ENCODE data around the gene RENBP. TPM values are rescaled to one million over a fixed set of nuclear protein-coding genes. Genes with fewer than 3 reads are reported as not detected.
A peak's percentile ranks its signal among the peaks of the same experiment; 100 is the strongest.

RENBP gene
- total RNA-seq, 1 experiment from 2014 or later: 7.1 TPM

DNA sequence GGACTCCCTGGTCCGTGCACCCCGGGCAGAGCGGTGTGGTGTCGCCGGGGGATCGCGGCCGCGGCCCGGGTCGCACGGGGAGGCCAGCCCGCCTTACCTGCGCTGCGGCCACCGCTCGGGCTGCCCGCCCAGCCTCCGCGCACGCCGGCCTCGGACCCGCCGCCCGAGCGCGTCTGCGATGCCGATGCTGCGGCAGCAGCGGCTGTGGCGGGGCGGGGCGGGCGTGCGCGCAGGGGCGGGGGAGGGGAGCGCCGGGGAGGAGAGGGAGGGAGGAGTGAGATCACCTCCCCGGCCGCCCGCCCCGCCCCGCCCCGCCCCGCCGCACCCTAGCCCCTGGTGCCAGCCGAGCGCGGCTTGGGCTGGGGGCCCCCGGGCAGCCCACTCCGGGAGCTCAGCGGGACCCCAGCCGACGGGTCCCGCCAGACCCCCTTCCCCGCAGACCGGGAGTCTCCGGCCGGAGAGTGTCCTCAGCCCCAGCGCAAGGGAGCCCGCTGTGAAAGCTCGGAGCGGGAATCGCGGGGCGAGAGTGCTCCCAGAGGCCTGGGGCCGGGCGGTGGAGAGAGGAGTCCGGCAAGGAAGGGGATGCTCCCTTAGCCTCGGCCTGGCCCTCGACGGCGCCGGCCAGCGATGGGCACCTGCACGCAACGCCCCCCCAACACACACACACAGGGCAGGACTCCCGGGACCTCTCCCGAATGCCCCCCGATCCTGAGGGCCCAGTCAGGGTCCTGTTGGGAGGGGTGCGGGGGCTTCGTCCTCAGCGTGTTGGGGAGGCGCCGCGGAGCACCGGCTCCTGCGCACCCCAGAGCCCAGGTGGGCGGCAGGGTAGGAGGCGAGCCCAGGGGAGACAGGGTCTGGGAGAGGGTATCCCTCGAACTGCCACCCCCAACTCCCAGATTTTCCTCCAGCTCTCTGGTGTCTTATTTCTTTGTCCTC, 58.2 kb downstream of the RENBP start, which contains the start of gene L1CAM:
Gene L1CAM (minus strand): TSS at position 206 of the 936 bp plus-strand sequence. CDS start 10,337 bp downstream, outside the sequence.
- Histone ChIP-seq H3K9ac (ENCODE audit: extremely low read depth, insufficient read length, low read length) (no peak within 1 kb of the TSS), H3K14ac (ENCODE audit: insufficient read depth, low read length) (peak within 1 kb of the TSS; percentile 78), H4K5ac (ENCODE audit: insufficient read length, low read depth, low read length) (no peak within 1 kb of the TSS), H4K91ac (ENCODE audit: insufficient read length, low read depth, low read length) (no peak within 1 kb of the TSS), H4K8ac (replicated peaks; ENCODE audit: insufficient read length, low read depth, low read length) (no peak within 1 kb of the TSS), H2AK5ac (ENCODE audit: insufficient read length, low read length) (no peak within 1 kb of the TSS), H3K4me1 (ENCODE audit: insufficient read depth, low read length) (no peaks in the 10 kb centered on the region), H2BK12ac (ENCODE audit: insufficient read length, low read depth, low read length) (no peak within 1 kb of the TSS), H3K27ac (ENCODE audit: insufficient read length, low read depth, low read length) (no peak within 1 kb of the TSS), H2AFZ (ENCODE audit: low read length) (no peak within 1 kb of the TSS), H2BK120ac (ENCODE audit: low read depth, low read length, poor library complexity, severe bottlenecking) (no peak within 1 kb of the TSS), H2BK20ac (ENCODE audit: low read depth, low read length, poor library complexity, severe bottlenecking) (no peak within 1 kb of the TSS), H3K23me2 (ENCODE audit: insufficient read length, low read depth, low read length, poor library complexity, severe bottlenecking) (peaks cover 4% of the 10 kb centered on the region), H3T11ph (ENCODE audit: low read length) (no peak within 1 kb of the TSS), H3K79me2 (ENCODE audit: insufficient read depth, low read length) (no peaks in the 10 kb centered on the region), H3K23ac (ENCODE audit: insufficient read length, low read depth, low read length) (no peak within 1 kb of the TSS), H3K4me2 (ENCODE audit: insufficient read depth, insufficient read length, low read length) (peak within 1 kb of the TSS; percentile 25), H2BK15ac (ENCODE audit: low read depth, low read length) (no peak within 1 kb of the TSS), H4K20me1 (ENCODE audit: control insufficient read depth, insufficient read depth, insufficient read length) (no peaks in the 10 kb centered on the region), H2BK5ac (ENCODE audit: insufficient read length, low read length) (no peak within 1 kb of the TSS), H3K18ac (ENCODE audit: insufficient read length, low read depth, low read length) (peak within 1 kb of the TSS; percentile 39), H3K27me3 (ENCODE audit: insufficient read depth, low read length) (no peaks in the 10 kb centered on the region), H3K56ac (ENCODE audit: insufficient read length, low read depth, low read length) (no peak within 1 kb of the TSS), H3K4ac (ENCODE audit: low read depth, low read length) (no peak within 1 kb of the TSS), H3K9me3 (ENCODE audit: control insufficient read depth, low read depth, low read length) (peaks cover 18% of the 10 kb centered on the region), H3K79me1 (ENCODE audit: insufficient read depth, low read depth, low read length, poor library complexity, severe bottlenecking) (no peaks in the 10 kb centered on the region)
- WGBS (ENCODE audit: extremely low coverage, insufficient read length, low lambda C conversion rate): no CpG with 5 or more reads among the region's 94 CpGs
- peaks cover 28% of the 10 kb centered on the region for H3K27me3 Mint-ChIP-seq (ENCODE audit: low read depth)
- no peak for TF ChIP-seq CTCF (conservative IDR thresholded peaks at IDR 0.05)
- DNase-seq: peak; percentile 58
- peaks cover 50 to 66% of the 10 kb centered on the region in 2 experiments for H3K9me3 Mint-ChIP-seq
- H3K4me1 Mint-ChIP-seq: peaks cover 9 to 26% of the 10 kb centered on the region in 2 experiments
- no peak within 1 kb of the TSS for H3K27ac Mint-ChIP-seq
- H3K36me3 Mint-ChIP-seq (ENCODE audit: insufficient read depth in 1 of 3, low read depth in 3 of 3): peaks cover 4 to 14% (median 8%) of the 10 kb centered on the region in 3 experiments; a peak in 6 of 7 replicates
- peak within 1 kb of the TSS; percentile 60 to 81 for H3K4me3 Mint-ChIP-seq

Small RNA genes within 50 kb of the gene (microRNA-seq; reads per million reads assigned to microRNA genes)
- not detected for gene MIR3202-1 (ENCODE audit: borderline microRNAs expressed)
- gene MIR3202-2 (ENCODE audit: borderline microRNAs expressed): not detected

Other genes with a start within 250 kb of the RENBP start
- gene BCAP31, start 220.3 kb downstream of the RENBP start, total RNA-seq (2021): 138 and 140 TPM in 2 replicates
- 10.2 and 11.1 TPM in 2 replicates for gene ABCD1, start 219.8 kb downstream of the RENBP start, total RNA-seq (2021)
- 1.8 and 1.9 TPM in 2 replicates for gene PLXNB3, start 180.4 kb downstream of the RENBP start, total RNA-seq (2021)
- not detected in 2 replicates for gene SRPK3, start 163.6 kb downstream of the RENBP start, total RNA-seq (2021)
- 43.2 and 47.1 TPM in 2 replicates for gene IDH3G, start 150.3 kb downstream of the RENBP start, total RNA-seq (2021)
- gene SSR4, start 150.0 kb downstream of the RENBP start, total RNA-seq (2021): 179 and 193 TPM in 2 replicates
- gene PDZD4, start 114.1 kb downstream of the RENBP start, total RNA-seq (2021): 110 and 118 TPM in 2 replicates
- 19.9 and 22.7 TPM in 2 replicates for gene L1CAM, start 58.5 kb downstream of the RENBP start, total RNA-seq (2021)
- not detected in 2 replicates for gene AVPR2, start 40.0 kb downstream of the RENBP start, total RNA-seq (2021)
- 37.8 and 40.6 TPM in 2 replicates for gene ARHGAP4, start 18.4 kb downstream of the RENBP start, total RNA-seq (2021)
- 101 and 103 TPM in 2 replicates for gene NAA10, start 9.6 kb downstream of the RENBP start, total RNA-seq (2021)
- gene HCFC1, start 27.2 kb upstream of the RENBP start, total RNA-seq (2021): 137 and 144 TPM in 2 replicates
- 1.9 and 2.7 TPM in 2 replicates for gene TMEM187, start 28.1 kb upstream of the RENBP start, total RNA-seq (2021)
- 85.3 and 98.4 TPM in 2 replicates for gene IRAK1, start 75.3 kb upstream of the RENBP start, total RNA-seq (2021)
- gene MECP2, start 153.1 kb upstream of the RENBP start, total RNA-seq (2021): 30.4 and 32.2 TPM in 2 replicates
- not detected in 2 replicates for gene OPN1LW, start 199.6 kb upstream of the RENBP start, total RNA-seq (2021)
- gene OPN1MW, start 238.0 kb upstream of the RENBP start, total RNA-seq (2021): not detected in 2 replicates